H1 (cell line): ENCODE data around the gene EAF2. TPM values are rescaled to one million over a fixed set of nuclear protein-coding genes. Genes with fewer than 3 reads are reported as not detected.

ENCODE experiments used
- CTCF ChIA-PET: fragments of 300-600 bp; sonication (Branson Sonifier 250); formaldehyde crosslinking; loops from one replicate; lab custom pipeline; 2021; ENCODE audit not compliant: partially characterized antibody; lab: Charles Lee
- POLR2A ChIA-PET: fragments of 300-600 bp; sonication (Branson Sonifier 250); formaldehyde crosslinking; loops from one replicate; lab custom pipeline; 2021; ENCODE audit warnings: inconsistent platforms; ENCODE audit not compliant: partially characterized antibody; lab: Charles Lee
- DNase-seq, 2 experiments: peaks; one replicate each; pipeline versions ENCODE4 v3.0.0 to v3.0.0-alpha.2; 2010 to 2022; ENCODE audit warnings: low spot score in 2 of 2, low read depth in 1 of 2, mixed read lengths in 1 of 2
- FAIRE-seq: peaks from 2 replicates; lab custom pipeline; 2011; peaks lifted over from hg19 to GRCh38; lab: Jason Lieb, UNC
- H2AFZ ChIP-seq: 2 replicates; pipeline ENCODE4 v1.8.1; 2012; ENCODE audit warnings: low read length, inconsistent platforms
- H2AK5ac ChIP-seq: 2 replicates; pipeline ENCODE4 v1.6.1; 2013; ENCODE audit warnings: low read depth, low read length
- H2BK120ac ChIP-seq: replicated peaks from 2 replicates; pipeline ENCODE3; 2013; ENCODE audit warnings: low read depth, low read length, inconsistent platforms
- H2BK12ac ChIP-seq: 2 replicates; pipeline ENCODE4 v1.6.1; 2013; ENCODE audit warnings: low read depth, low read length
- H2BK15ac ChIP-seq: 2 replicates; pipeline ENCODE4 v1.6.1; 2013; ENCODE audit warnings: low read length
- H2BK20ac ChIP-seq: 2 replicates; pipeline ENCODE4 v1.6.1; 2013; ENCODE audit warnings: low read length
- H2BK5ac ChIP-seq: 2 replicates; pipeline ENCODE4 v1.6.1; 2013; ENCODE audit warnings: low read depth, low read length
- H3K14ac ChIP-seq: 2 replicates; pipeline ENCODE4 v1.6.1; 2013; ENCODE audit warnings: inconsistent platforms; ENCODE audit not compliant: insufficient read length
- H3K18ac ChIP-seq: 2 replicates; pipeline ENCODE4 v1.6.1; 2013; ENCODE audit warnings: low read length; ENCODE audit errors: extremely low read depth
- H3K23ac ChIP-seq: 2 replicates; pipeline ENCODE4 v1.6.1; 2013; ENCODE audit warnings: inconsistent platforms; ENCODE audit not compliant: insufficient read length
- H3K23me2 ChIP-seq: 2 replicates; pipeline ENCODE4 v1.6.1; 2013; ENCODE audit warnings: low read depth, low read length
- H3K27ac ChIP-seq: 2 replicates; pipeline ENCODE4 v1.6.1; 2011; ENCODE audit warnings: low read depth, low read length, inconsistent platforms
- H3K27me3 ChIP-seq, 4 experiments: replicated peaks in 1 of 4; 1 replicate in 1 of 4; 2 replicates in 3 of 4; pipeline versions ENCODE4 v1.6.1 to v1.8.1; 2011 to 2013; ENCODE audit warnings: low read length in 3 of 4, mild to moderate bottlenecking in 3 of 4, inconsistent platforms in 2 of 4, mixed read lengths in 2 of 4, moderate library complexity in 1 of 4; ENCODE audit not compliant: control insufficient read depth in 3 of 4, insufficient read depth in 3 of 4; ENCODE audit errors: extremely low read depth in 1 of 4
- H3K36me3 ChIP-seq, 4 experiments: 2 replicates each; pipeline versions ENCODE4 v1.6.1 to v1.8.1; 2011 to 2013; ENCODE audit warnings: mild to moderate bottlenecking in 4 of 4, low read length in 3 of 4, moderate library complexity in 2 of 4, control low read depth in 1 of 4, inconsistent platforms in 1 of 4; ENCODE audit not compliant: insufficient read depth in 4 of 4, control insufficient read depth in 2 of 4
- H3K4ac ChIP-seq: replicated peaks from 2 replicates; pipeline ENCODE3; 2013; ENCODE audit warnings: low read length, low read depth, mixed read lengths, inconsistent platforms; ENCODE audit not compliant: insufficient read length
- H3K4me1 ChIP-seq, 4 experiments: replicated peaks in 1 of 4; 1 replicate in 1 of 4; 2 replicates in 3 of 4; pipeline versions ENCODE4 v1.6.1 to v1.8.1; 2011 to 2013; ENCODE audit warnings: low read length in 3 of 4, inconsistent platforms in 2 of 4, mixed read lengths in 1 of 4; ENCODE audit not compliant: insufficient read depth in 4 of 4, control insufficient read depth in 3 of 4
- H3K4me2 ChIP-seq, 2 experiments: 2 replicates each; pipeline versions ENCODE4 v1.6.1 to v1.8.1; 2011 to 2013; ENCODE audit warnings: low read depth in 2 of 2, low read length in 2 of 2, control low read depth in 1 of 2, inconsistent platforms in 1 of 2, mild to moderate bottlenecking in 1 of 2; ENCODE audit not compliant: insufficient read depth in 1 of 2
- H3K4me3 ChIP-seq, 4 experiments: fragments of 200-600, 300-600 bp in 1 of 4; sonication (generic), shearing (Covaris generic), sonication (Bioruptor Twin) in 1 of 4; 2 replicates each; pipeline versions ENCODE4 v1.5.1 to v1.8.1; 2011 to 2016; ENCODE audit warnings: low read length in 4 of 4, low read depth in 3 of 4, control low read depth in 2 of 4, inconsistent platforms in 2 of 4, mild to moderate bottlenecking in 2 of 4, mixed read lengths in 1 of 4, moderate library complexity in 1 of 4; ENCODE audit not compliant: insufficient read depth in 2 of 4; ENCODE audit errors: extremely low read depth in 1 of 4
- H3K56ac ChIP-seq: replicated peaks from 2 replicates; pipeline ENCODE3; 2013; ENCODE audit warnings: low read depth, mild to moderate bottlenecking, mixed read lengths, low read length, inconsistent platforms; ENCODE audit not compliant: insufficient read length
- H3K79me1 ChIP-seq: 2 replicates; pipeline ENCODE4 v1.6.1; 2013; ENCODE audit warnings: low read depth, low read length, control low read depth
- H3K79me2 ChIP-seq, 2 experiments: 2 replicates each; pipeline versions ENCODE4 v1.6.1 to v1.8.1; 2012 to 2013; ENCODE audit warnings: low read length in 2 of 2, mild to moderate bottlenecking in 2 of 2, inconsistent platforms in 1 of 2; ENCODE audit not compliant: insufficient read depth in 2 of 2, control insufficient read depth in 1 of 2
- H3K9ac ChIP-seq, 4 experiments: replicated peaks in 1 of 4; 1 replicate in 1 of 4; 2 replicates in 3 of 4; pipeline versions ENCODE4 v1.6.1 to v1.8.1; 2011 to 2013; ENCODE audit warnings: low read depth in 3 of 4, low read length in 3 of 4, control low read depth in 2 of 4, mild to moderate bottlenecking in 2 of 4, moderate library complexity in 2 of 4, inconsistent platforms in 1 of 4; ENCODE audit errors: extremely low read depth in 1 of 4
- H3K9me3 ChIP-seq, 2 experiments: 2 replicates each; pipeline versions ENCODE4 v1.6.1 to v1.8.1; 2012 to 2013; ENCODE audit warnings: mild to moderate bottlenecking in 2 of 2, moderate library complexity in 2 of 2, control low read depth in 1 of 2, inconsistent platforms in 1 of 2, low read depth in 1 of 2, low read length in 1 of 2, mixed read lengths in 1 of 2; ENCODE audit not compliant: insufficient read depth in 2 of 2
- H4K20me1 ChIP-seq, 2 experiments: replicated peaks in 1 of 2; 2 replicates each; pipeline versions ENCODE3 to v1.8.1; 2011 to 2013; ENCODE audit warnings: inconsistent platforms in 2 of 2, low read length in 2 of 2, mild to moderate bottlenecking in 1 of 2; ENCODE audit not compliant: insufficient read depth in 2 of 2, control insufficient read depth in 1 of 2
- H4K5ac ChIP-seq: 2 replicates; pipeline ENCODE4 v1.6.1; 2013; ENCODE audit warnings: low read length, low read depth, mixed read lengths, inconsistent platforms; ENCODE audit not compliant: insufficient read length
- H4K8ac ChIP-seq: 2 replicates; pipeline ENCODE4 v1.8.0; 2013; ENCODE audit warnings: mild to moderate bottlenecking, moderate library complexity, low read length, inconsistent platforms; ENCODE audit not compliant: insufficient read depth; ENCODE audit errors: extremely low read depth
- H4K91ac ChIP-seq: replicated peaks from 2 replicates; pipeline ENCODE3; 2013; ENCODE audit warnings: low read length, mixed read lengths, inconsistent platforms; ENCODE audit not compliant: insufficient read length
- GABPA ChIP-seq: IDR thresholded peaks from 2 replicates; pipeline ENCODE4 v1.6.1; 2011; ENCODE audit warnings: mild to moderate bottlenecking, low read length, moderate library complexity, borderline replicate concordance; ENCODE audit not compliant: insufficient read depth
- POLR2A ChIP-seq, 2 experiments: IDR thresholded peaks; 1 replicate in 1 of 2; 2 replicates in 1 of 2; pipeline ENCODE4 v1.6.1; 2011; ENCODE audit warnings: low read depth in 2 of 2, low read length in 2 of 2, mild to moderate bottlenecking in 2 of 2; ENCODE audit errors: control extremely low read depth in 1 of 2
- SIN3A ChIP-seq, 2 experiments: IDR thresholded peaks in 1 of 2; conservative IDR thresholded peaks in 1 of 2; 2 replicates each; pipeline ENCODE4 v1.6.1; 2011 to 2012; ENCODE audit warnings: low read length in 2 of 2, improper control_type of control experiment in 1 of 2, low read depth in 1 of 2, mild to moderate bottlenecking in 1 of 2
- SP4 ChIP-seq: IDR thresholded peaks from 2 replicates; pipeline ENCODE4 v1.6.1; 2012; ENCODE audit warnings: low read length, inconsistent platforms
- polyA plus RNA-seq, 7 experiments: library from polyadenylated mRNA; depleted of rRNA in 3 of 7; stranded (reverse) in 5 of 7; unstranded in 2 of 7; fragments of >200 nt in 5 of 7; fragments of 200-250 nt in 2 of 7; gene quantifications; 1 replicate in 5 of 7; 2 replicates in 1 of 7; 4 replicates in 1 of 7; pipeline versions ENCODE4 v1.2.1 to v1.2.3, GENCODE V29; 2011 to 2013; ENCODE audit warnings: missing spikeins in 2 of 7, mixed read lengths in 2 of 7
- total RNA-seq: library from RNA; stranded (reverse); fragmentation: NEBNext Ultra II Directional; extraction: Animal tissue kit (Norgen Biotek cat#: 25700); gene quantifications from 2 replicates; pipeline ENCODE4 v1.2.1, GENCODE V29; 2021

Gene EAF2
- total and polyA plus RNA-seq, 2 of the 8 experiments (the other 6 are each of a cell fraction or from before 2014, with no cell fraction given) = 3.6 to 6.6 TPM

GRCh38 chr3:121895736-121896135, 60.7 kb downstream of the EAF2 start:
- H4K20me1 ChIP-seq = no peaks in the 10 kb centered on the region
- no peak overlapping the region; a peak in 1 of 8 replicates for H3K4me3 ChIP-seq
- CTCF ChIA-PET = interaction anchor here (1.0 to 2.7 kb wide), 5 partner anchors 21 to 100 kb away, joined by 3 to 17 read pairs (median 5); no protein-coding TSS in a partner anchor
- H3K23ac ChIP-seq = no peak overlapping the region
- H2BK5ac ChIP-seq = no peak overlapping the region
- no peak overlapping the region for H2AK5ac ChIP-seq
- H4K5ac ChIP-seq = peak overlapping the region; percentile 52
- FAIRE-seq (no peak), DNase-seq (no peak)
- no peak overlapping the region for H2BK12ac ChIP-seq
- no peaks in the 10 kb centered on the region; a peak in 1 of 8 replicates for H3K36me3 ChIP-seq
- peak overlapping the region; percentile 44 for H2BK120ac ChIP-seq
- POLR2A ChIA-PET = interaction anchor here (1.3 to 1.6 kb wide), 2 partner anchors 44 to 98 kb away, joined by 3 read pairs; no protein-coding TSS in a partner anchor
- H2AFZ ChIP-seq = no peak overlapping the region
- no peak overlapping the region for H3K4me2 ChIP-seq
- TF ChIP-seq POLR2A (IDR thresholded peaks at IDR 0.05; ENCODE audit: control extremely low read depth in 1 of 2, low read depth in 2 of 2, low read length in 2 of 2) (no peak), SIN3A (conservative IDR thresholded peaks at IDR 0.05 in 1 of 2, IDR thresholded peaks at IDR 0.05 in 1 of 2; ENCODE audit: low read depth in 1 of 2, low read length in 2 of 2) (no peak), GABPA (no peak), SP4 (no peak)
- TF ChIP-seq, all 59 proteins: peak for 0
- Histone ChIP-seq H3K23me2 (no peaks in the 10 kb centered on the region), H3K27ac (no peak overlapping the region), H3K56ac (no peak overlapping the region), H2BK20ac (no peak overlapping the region), H3K79me2 (no peaks in the 10 kb centered on the region), H4K91ac (peak overlapping the region; percentile 34), H3K9ac (no peak overlapping the region), H3K9me3 (no peaks in the 10 kb centered on the region), H3K27me3 (no peaks in the 10 kb centered on the region; a peak in 1 of 7 replicates), H4K8ac (no peak overlapping the region), H2BK15ac (no peak overlapping the region), H3K79me1 (no peaks in the 10 kb centered on the region), H3K14ac (no peak overlapping the region), H3K4me1 (peaks cover 0 to 16% (median 8%) of the 10 kb centered on the region in 4 experiments; a peak in 5 of 7 replicates), H3K18ac (no peak overlapping the region), H3K4ac (no peak overlapping the region)
